Liver (tissue), 9 donors: ENCODE data around the gene SSNA1. TPM values are rescaled to one million over a fixed set of nuclear protein-coding genes. Genes with fewer than 3 reads are reported as not detected.

ENCODE experiments used
- DNase-seq: peaks from one replicate; pipeline ENCODE4 v3.0.0-alpha.2; 2017; ENCODE audit warnings: low spot score
- H3K27ac ChIP-seq, 2 donors: one replicate each; pipeline ENCODE4 v1.7.0; 2013; ENCODE audit warnings: inconsistent platforms in 2 of 2, low read length in 2 of 2, control low read depth in 1 of 2, low read depth in 1 of 2, mild to moderate bottlenecking in 1 of 2
- H3K27me3 ChIP-seq, 4 donors: one replicate each; pipeline versions ENCODE4 v1.6.1 to v1.7.0; 2013; ENCODE audit warnings: low read length in 3 of 4, inconsistent platforms in 1 of 4, mild to moderate bottlenecking in 1 of 4, moderate library complexity in 1 of 4; ENCODE audit not compliant: control insufficient read depth in 4 of 4, insufficient read depth in 4 of 4
- H3K36me3 ChIP-seq, 4 donors: one replicate each; pipeline versions ENCODE4 v1.6.1 to v1.7.0; 2013; ENCODE audit warnings: low read length in 3 of 4, mild to moderate bottlenecking in 3 of 4, low read depth in 1 of 4, moderate library complexity in 1 of 4; ENCODE audit not compliant: control insufficient read depth in 4 of 4, insufficient read depth in 3 of 4
- H3K4me1 ChIP-seq, 4 donors: one replicate each; pipeline versions ENCODE4 v1.6.1 to v1.7.0; 2013; ENCODE audit warnings: low read length in 3 of 4, mild to moderate bottlenecking in 3 of 4, moderate library complexity in 1 of 4; ENCODE audit not compliant: control insufficient read depth in 4 of 4, insufficient read depth in 4 of 4
- H3K4me3 ChIP-seq, 3 donors: one replicate each; pipeline versions ENCODE4 v1.6.1 to v1.7.0; 2013; ENCODE audit warnings: low read length in 3 of 3, control low read depth in 1 of 3, low read depth in 1 of 3, mild to moderate bottlenecking in 1 of 3
- H3K9ac ChIP-seq, 2 donors: one replicate each; pipeline ENCODE4 v1.7.0; 2013; ENCODE audit warnings: low read length in 2 of 2, mild to moderate bottlenecking in 2 of 2, moderate library complexity in 2 of 2, control low read depth in 1 of 2, low read depth in 1 of 2
- H3K9me3 ChIP-seq, 4 donors: one replicate each; pipeline versions ENCODE4 v1.6.1 to v1.7.0; 2013; ENCODE audit warnings: low read length in 3 of 4; ENCODE audit not compliant: control insufficient read depth in 4 of 4
- ATF3 ChIP-seq: IDR thresholded peaks from 2 replicates; pipeline ENCODE4 v1.6.1; 2016; ENCODE audit warnings: antibody characterized with exemption
- CTCF ChIP-seq: fragments of 150-350 bp; IDR thresholded peaks from 2 replicates; pipeline ENCODE4 v1.5.1; 2017; ENCODE audit warnings: improper control_type of control experiment, low read depth, low read length; ENCODE audit not compliant: missing input control
- EGR1 ChIP-seq, 2 donors: IDR thresholded peaks; 2 replicates each; pipeline ENCODE4 v1.6.1; 2016 to 2018; ENCODE audit warnings: antibody characterized with exemption in 2 of 2, low read depth in 2 of 2
- FOXA1 ChIP-seq: IDR thresholded peaks from 2 replicates; pipeline ENCODE4 v1.6.1; 2016; ENCODE audit warnings: antibody characterized with exemption
- FOXA2 ChIP-seq: IDR thresholded peaks from 2 replicates; pipeline ENCODE4 v1.6.1; 2016; ENCODE audit warnings: antibody characterized with exemption
- GABPA ChIP-seq, 2 donors: IDR thresholded peaks in 1 of 2; conservative IDR thresholded peaks in 1 of 2; 2 replicates each; pipeline ENCODE4 v1.6.1; 2016; ENCODE audit warnings: antibody characterized with exemption in 2 of 2, mild to moderate bottlenecking in 1 of 2, moderate library complexity in 1 of 2
- HNF4A ChIP-seq, 2 donors: conservative IDR thresholded peaks; 2 replicates each; pipeline ENCODE4 v1.6.1; 2016; ENCODE audit warnings: antibody characterized with exemption in 2 of 2, mild to moderate bottlenecking in 2 of 2
- HNF4G ChIP-seq: IDR thresholded peaks from 2 replicates; pipeline ENCODE4 v1.6.1; 2016; ENCODE audit warnings: antibody characterized with exemption
- JUND ChIP-seq, 2 donors: IDR thresholded peaks; 2 replicates each; pipeline ENCODE4 v1.6.1; 2016; ENCODE audit warnings: antibody characterized with exemption in 2 of 2
- MAX ChIP-seq: IDR thresholded peaks from 2 replicates; pipeline ENCODE4 v1.6.1; 2016; ENCODE audit warnings: antibody characterized with exemption
- NR2F2 ChIP-seq: IDR thresholded peaks from 2 replicates; pipeline ENCODE4 v1.6.1; 2016; ENCODE audit warnings: antibody characterized with exemption
- RAD21 ChIP-seq, 2 donors: IDR thresholded peaks; 2 replicates each; pipeline ENCODE4 v1.6.1; 2016; ENCODE audit warnings: antibody characterized with exemption in 2 of 2, mild to moderate bottlenecking in 2 of 2
- REST ChIP-seq: IDR thresholded peaks from 2 replicates; pipeline ENCODE4 v1.6.1; 2016; ENCODE audit warnings: antibody characterized with exemption, mild to moderate bottlenecking
- RXRA ChIP-seq, 2 donors: IDR thresholded peaks; 2 replicates each; pipeline ENCODE4 v1.6.1; 2017 to 2018; ENCODE audit warnings: antibody characterized with exemption in 2 of 2, mild to moderate bottlenecking in 1 of 2
- SP1 ChIP-seq: IDR thresholded peaks from 2 replicates; pipeline ENCODE4 v1.6.1; 2018; ENCODE audit warnings: antibody characterized with exemption, mild to moderate bottlenecking
- TAF1 ChIP-seq: conservative IDR thresholded peaks from 2 replicates; pipeline ENCODE4 v1.6.1; 2016; ENCODE audit warnings: antibody characterized with exemption, mild to moderate bottlenecking
- YY1 ChIP-seq: IDR thresholded peaks from 2 replicates; pipeline ENCODE4 v1.6.1; 2016; ENCODE audit warnings: antibody characterized with exemption, mild to moderate bottlenecking
- ZBTB33 ChIP-seq: IDR thresholded peaks from 2 replicates; pipeline ENCODE4 v1.6.1; 2016; ENCODE audit warnings: antibody characterized with exemption
- WGBS: extraction: QIAGEN DNeasy Blood & Tissue Kit; methylation state at CpG from one replicate; pipeline ENCODE4 v1.1.7; 2013; 5-methylcytosine and 5-hydroxymethylcytosine counted together
- polyA plus RNA-seq, 2 donors: library from polyadenylated mRNA; stranded (reverse) in 1 of 2; unstranded in 1 of 2; fragments of 200-250 nt in 1 of 2; fragments of >200 nt in 1 of 2; fragmentation: Nextera tagmentation in 1 of 2; extraction: Ambion mirVana in 1 of 2; gene quantifications; one replicate each; pipeline versions ENCODE4 v1.2.1 to v1.2.3, GENCODE V29; 2013 to 2015
- total RNA-seq, 2 donors: library from RNA; depleted of rRNA; stranded (reverse); fragments of >200 nt; gene quantifications; one replicate each; pipeline ENCODE4 v1.2.3, GENCODE V29; 2014
- donor health status: healthy.
- donor health status: healthy.
- donor health status: healthy.
- donor health status: healthy.
- donor health status: healthy.

SSNA1 gene
- total and polyA plus RNA-seq, 4 donors: 29.8 to 44.2 (median 40.3) TPM

GRCh38 chr9:137230705-137231371 lies 42.4 kb downstream of the SSNA1 start, which contains the start of gene SLC34A3:
Gene SLC34A3, plus strand, starts transcription at chr9:137230901. Its CDS starts 802 bp downstream, at chr9:137231703.
- Histone ChIP-seq H3K27ac (no peak within 1 kb of the TSS), H3K9me3 (no peaks in the 10 kb centered on the region), H3K9ac (no peak within 1 kb of the TSS), H3K36me3 (no peaks in the 10 kb centered on the region), H3K27me3 (no peaks in the 10 kb centered on the region), H3K4me3 (no peak within 1 kb of the TSS), H3K4me1 (peaks cover 0 to 4% (median 0%) of the 10 kb centered on the region in 4 donors)
- WGBS: 69% methylated on average over 14 of the region's 14 CpGs
- DNase-seq: no peak
- TF ChIP-seq YY1: no peak
- no peak for TF ChIP-seq REST
- no peak for TF ChIP-seq CTCF
- no peak for TF ChIP-seq ATF3
- TF ChIP-seq MAX: no peak
- TF ChIP-seq RXRA (IDR thresholded peaks at IDR 0.05): no peak
- no peak for TF ChIP-seq EGR1 (IDR thresholded peaks at IDR 0.05; ENCODE audit: low read depth in 2 of 2)
- no peak for TF ChIP-seq SP1
- TF ChIP-seq FOXA2: no peak
- TF ChIP-seq NR2F2: no peak
- TF ChIP-seq HNF4A (conservative IDR thresholded peaks at IDR 0.05): no peak
- TF ChIP-seq JUND (IDR thresholded peaks at IDR 0.05): no peak
- no peak for TF ChIP-seq TAF1
- no peak for TF ChIP-seq GABPA (IDR thresholded peaks at IDR 0.05 in 1 of 2, conservative IDR thresholded peaks at IDR 0.05 in 1 of 2)
- TF ChIP-seq HNF4G: no peak
- TF ChIP-seq RAD21 (IDR thresholded peaks at IDR 0.05): no peak
- TF ChIP-seq ZBTB33: no peak
- TF ChIP-seq FOXA1: no peak
